ENCODE measurements around the gene ABHD17B.
A peak's percentile ranks its signal among the peaks of the same experiment; 100 is the strongest.
"Not testable (repeated sequence)": the region's sequence is repeated elsewhere in the genome, so short reads cannot be mapped to it uniquely, and the experiment has no call there.

Gene ABHD17B

DNA sequence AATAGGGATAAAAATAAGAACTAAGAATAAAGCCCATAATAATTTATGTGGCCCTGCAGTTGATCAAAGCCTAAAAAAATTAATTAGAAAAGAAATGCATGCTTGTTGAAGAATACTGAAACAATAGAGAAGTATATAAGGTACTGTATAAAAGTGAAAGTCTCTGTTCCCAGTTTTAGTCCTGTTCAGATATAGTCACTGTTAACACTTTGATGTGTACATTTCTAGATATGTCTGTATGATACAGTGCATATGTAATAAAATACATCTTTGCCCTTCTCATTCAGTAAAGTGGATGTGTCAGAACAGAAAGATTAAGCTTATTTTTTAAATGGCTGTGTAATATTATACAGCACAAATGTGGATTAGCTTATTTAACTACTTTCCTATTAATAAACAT lies 4.5 kb upstream of the ABHD17B start:
- DNase-seq (ENCODE audit: low read depth), result no peak

GRCh38 chr9:71911908-71912335 lies 929 bp upstream of the ABHD17B start:
- DNase-seq (ENCODE audit: low read depth), result peak; percentile 21

DNA sequence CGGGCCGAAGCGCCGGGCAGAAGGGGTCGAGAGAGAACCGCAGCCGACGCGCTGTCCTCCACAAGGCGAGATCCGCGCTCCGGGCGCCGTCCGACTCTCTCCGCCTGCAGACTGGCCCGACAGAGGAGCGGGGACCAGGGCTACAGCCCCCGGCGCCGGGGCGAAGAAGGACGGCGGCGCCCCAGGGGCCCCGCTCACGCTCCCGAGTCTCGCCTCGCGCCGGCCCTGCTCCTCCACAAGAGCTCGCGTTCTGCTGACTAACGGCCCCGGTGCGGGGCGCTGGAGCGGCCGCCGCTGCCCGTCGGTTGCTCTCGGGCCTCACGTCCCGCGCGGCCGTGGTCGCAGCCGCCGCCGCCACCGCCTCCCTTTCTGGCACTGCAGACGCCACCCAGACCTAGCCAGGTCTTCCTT lies 338 bp downstream of the ABHD17B start:
- DNase-seq (ENCODE audit: low read depth), result no peak

DNA sequence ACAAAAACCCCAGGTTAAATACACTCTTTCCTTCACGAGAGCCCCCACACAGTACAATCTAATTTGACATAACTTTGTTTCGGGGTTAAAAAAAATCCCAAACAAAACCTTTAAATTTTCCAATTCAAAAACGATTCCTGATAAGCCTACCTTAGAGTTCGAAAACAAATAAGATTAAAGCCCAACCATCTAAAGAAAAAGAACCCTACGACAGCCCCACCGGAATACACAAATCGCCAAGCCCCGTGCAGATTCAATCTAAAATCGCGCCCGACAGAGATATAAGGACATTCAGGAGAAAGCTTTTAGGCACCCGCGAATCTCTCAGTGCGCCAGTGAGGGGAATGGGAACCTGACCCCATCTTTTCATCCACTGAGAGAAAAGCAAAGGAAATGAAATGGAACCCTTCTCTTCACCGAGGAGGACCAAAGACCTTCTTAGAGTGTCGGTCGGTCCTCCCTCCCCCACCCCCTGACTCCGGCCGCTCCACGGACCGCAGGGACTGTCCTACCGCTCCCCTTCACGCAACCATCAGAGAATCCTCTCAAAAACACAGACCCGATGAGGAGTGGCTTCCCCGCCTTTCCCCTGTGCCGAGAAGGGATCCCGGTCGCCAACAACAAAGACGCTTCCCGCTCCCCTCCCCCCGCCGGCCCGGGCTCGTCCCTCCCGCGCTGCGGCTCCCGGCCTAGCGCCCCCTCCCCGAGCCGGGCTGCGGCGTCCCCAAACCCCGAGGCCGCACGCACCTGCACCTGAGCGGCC lies 925 bp downstream of the ABHD17B start:
- no peak for DNase-seq (ENCODE audit: low read depth)

GRCh38 chr9:71908825-71909224 lies 2.2 kb downstream of the ABHD17B start:
- no peak for DNase-seq (ENCODE audit: low read depth)

DNA sequence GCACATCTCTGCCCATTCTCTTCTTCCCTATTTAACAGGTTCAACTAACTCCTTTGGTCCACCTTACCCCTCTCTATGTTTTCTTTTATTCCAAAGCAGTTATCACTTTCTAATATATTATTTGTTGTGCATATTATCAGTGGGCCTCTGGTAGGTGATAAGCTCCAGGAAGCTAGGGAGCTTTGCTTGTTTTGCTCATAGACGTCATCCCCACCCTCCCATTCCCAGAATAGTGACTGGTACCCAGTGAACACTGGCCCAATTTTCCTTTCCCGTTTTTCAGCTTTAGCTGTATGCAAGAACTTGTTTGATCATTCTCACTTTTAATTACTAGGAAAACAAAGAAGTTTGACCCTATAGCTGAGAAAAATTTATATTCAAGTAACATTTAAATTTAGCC lies 6.9 kb downstream of the ABHD17B start:
- DNase-seq (ENCODE audit: low read depth), result no peak

DNA sequence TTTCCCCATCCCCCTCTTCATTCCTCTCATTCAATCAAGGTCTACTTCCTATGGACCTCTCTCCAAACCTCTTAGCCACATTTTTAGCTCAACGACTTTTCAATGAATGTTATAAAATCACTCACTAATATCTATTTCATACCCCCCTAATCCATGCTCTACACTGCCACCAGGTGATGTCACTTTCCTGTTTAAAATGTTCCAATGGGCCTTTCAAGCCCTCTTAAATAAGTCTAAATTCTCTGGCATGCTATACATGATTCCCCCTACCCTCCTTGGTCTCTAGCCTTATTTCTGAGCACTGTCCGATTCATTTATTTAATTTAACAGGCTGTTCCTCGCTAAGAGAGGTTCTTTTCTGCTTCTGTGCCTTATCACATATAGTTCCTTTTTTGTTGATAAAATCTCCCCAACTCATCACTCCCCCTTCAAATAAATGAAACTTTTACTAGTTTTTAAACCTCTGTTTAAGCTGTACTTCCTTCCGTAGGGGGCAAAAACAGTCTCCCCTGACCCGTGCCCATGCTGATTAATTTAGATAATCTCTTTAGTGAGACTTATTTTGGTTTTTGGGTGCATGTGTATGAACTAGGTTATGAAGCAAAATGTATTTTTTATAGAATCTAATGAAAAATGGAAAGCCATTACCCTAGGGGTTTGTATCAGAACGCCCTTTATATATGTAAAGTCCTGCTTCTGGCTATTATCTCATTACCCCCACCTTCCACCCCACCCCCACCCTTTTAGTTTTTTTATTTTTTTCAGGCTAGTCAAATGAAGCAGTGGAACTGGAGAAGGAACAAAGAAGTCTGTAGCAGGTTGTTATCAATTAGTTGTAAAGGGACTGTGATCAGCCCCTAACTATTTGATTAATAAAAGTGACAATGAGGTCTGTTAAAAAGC lies 9.0 kb downstream of the ABHD17B start:
- no peak for DNase-seq (ENCODE audit: low read depth)

GRCh38 chr9:71898756-71899155 lies 12.2 kb downstream of the ABHD17B start:
- DNase-seq (ENCODE audit: low read depth), result not testable (repeated sequence)

- DNase-seq (ENCODE audit: low read depth), result no peak
These were observed 13.4 kb downstream of the ABHD17B start for GRCh38 chr9:71897577-71897976.

DNA sequence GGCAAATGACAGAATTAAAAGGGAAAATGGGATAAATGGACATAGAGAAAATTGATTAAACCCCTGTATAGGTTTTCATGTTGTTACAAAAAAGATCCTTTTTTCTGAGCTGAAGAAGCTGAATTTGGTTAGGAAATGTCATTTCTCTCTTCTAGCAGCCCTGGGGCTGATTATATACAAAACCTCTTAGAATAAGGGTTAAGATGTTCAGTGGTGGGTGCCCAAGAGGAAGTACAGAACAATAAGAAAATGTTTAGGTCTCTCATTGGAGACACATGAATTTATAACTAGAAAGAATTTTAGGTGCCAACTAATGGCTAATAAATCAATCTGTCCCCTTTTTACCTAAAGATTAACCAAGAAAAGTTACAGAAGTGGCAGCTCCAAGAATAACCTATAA lies 14.2 kb downstream of the ABHD17B start:
- no peak for DNase-seq (ENCODE audit: low read depth)

DNA sequence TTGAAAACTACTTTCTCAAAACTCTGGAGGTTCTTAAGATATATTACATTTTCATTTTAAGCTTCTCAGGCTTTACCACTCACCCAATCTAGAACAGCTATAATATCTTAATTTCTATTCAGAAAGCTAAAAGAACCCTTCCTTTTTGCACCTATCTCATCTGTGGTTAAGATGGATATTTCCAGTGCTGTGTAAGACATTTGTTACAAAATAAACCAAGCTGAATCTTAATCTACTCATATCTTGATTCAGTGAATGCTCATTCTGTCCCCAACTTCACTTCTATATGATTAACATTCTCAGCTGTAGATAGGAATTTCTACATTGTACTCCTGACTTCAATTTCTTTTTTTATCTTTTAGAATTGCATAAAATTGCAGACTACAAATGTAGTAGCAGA lies 15.0 kb downstream of the ABHD17B start:
- no peak for DNase-seq (ENCODE audit: low read depth)

DNA sequence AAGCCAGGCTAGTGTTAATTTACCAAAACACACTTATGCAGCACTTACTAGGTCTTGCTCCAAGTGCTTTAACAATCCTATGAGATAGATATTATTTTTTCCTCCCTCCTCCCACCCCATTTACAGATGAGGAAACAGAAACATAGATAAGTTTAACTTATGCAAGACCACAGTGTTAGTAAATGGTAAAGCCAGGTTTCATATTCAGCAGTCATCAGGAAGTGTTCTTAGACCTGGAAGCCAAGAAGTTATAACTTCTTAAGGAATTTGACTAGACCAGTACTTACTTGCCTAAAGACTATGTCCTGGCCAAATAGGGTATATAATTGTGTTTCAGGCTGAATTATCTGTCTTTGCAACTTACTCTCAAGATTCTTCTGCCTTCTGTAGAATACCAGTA lies 15.9 kb downstream of the ABHD17B start:
- no peak for DNase-seq (ENCODE audit: low read depth)

GRCh38 chr9:71891557-71892189 lies 19.3 kb downstream of the ABHD17B start:
- no peak for DNase-seq (ENCODE audit: low read depth)

- no peak for DNase-seq (ENCODE audit: low read depth)
These were observed 20.8 kb downstream of the ABHD17B start for GRCh38 chr9:71890042-71890679.

- no peak for DNase-seq (ENCODE audit: low read depth)
These were observed 23.6 kb downstream of the ABHD17B start for GRCh38 chr9:71887362-71887761.

- no peak for DNase-seq (ENCODE audit: low read depth)
These were observed 24.5 kb downstream of the ABHD17B start for GRCh38 chr9:71886541-71886940.

- no peak for DNase-seq (ENCODE audit: low read depth)
These were observed 25.0 kb downstream of the ABHD17B start for GRCh38 chr9:71886015-71886414.

DNA sequence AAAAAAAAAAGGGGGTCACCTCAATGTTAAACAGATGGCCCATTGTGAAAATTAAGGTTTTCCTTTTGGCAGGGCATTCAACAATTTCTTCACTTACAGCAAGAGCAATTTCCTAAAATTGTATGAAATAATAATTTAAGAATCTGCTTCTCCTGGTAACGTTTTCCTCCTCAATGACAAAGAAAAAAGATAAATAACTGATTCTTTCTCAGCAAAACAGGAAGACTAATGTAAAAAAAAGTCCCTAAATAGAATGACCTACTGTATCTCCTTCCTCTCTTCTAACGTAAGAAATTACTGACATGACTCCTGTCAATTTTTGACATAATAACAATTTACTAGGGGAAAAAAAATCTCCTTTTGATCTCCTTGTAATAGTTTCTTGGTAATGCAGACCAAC lies 25.5 kb downstream of the ABHD17B start:
- no peak for DNase-seq (ENCODE audit: low read depth)

GRCh38 chr9:71884005-71884404 lies 27.0 kb downstream of the ABHD17B start:
- DNase-seq (ENCODE audit: low read depth), result no peak

DNA sequence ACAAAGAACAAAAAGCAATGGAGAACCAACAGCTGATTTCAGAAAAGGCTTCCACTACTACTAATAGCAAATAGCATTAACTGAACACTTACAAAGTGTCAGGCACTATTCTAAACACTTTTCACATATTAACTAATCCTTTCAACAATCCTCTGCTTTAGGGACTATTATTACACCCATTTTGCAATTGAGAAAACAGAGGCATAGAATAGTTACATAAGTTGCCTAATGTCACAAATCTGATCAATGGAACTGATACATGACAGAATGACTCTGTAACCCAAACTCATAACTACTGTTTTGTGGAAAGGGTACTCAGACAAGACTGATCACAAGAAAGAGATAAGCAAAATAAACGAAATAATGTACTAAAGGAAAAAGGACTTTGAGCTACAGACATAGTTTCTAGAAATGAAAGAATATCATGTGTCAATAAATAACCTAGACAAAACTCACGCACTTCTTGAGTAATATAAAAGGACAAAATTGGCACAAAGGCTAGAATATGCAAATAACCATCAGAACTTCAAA lies 31.3 kb downstream of the ABHD17B start:
- no peak for DNase-seq (ENCODE audit: low read depth)

- no peak for DNase-seq (ENCODE audit: low read depth)
These were observed 32.4 kb downstream of the ABHD17B start for GRCh38 chr9:71878327-71879274.
